Stimulated activated naive CD8-positive, alpha-beta T cell treated with anti-CD3 and anti-CD28 coated beads, Interleukin-15, Interleukin-2, amounts not matched to agents 100 ng/mL and 50 ng/mL, for 24 hours (primary cell): ENCODE measurements around the gene KCNF1.

Source experiments
- H3K27ac Mint-ChIP-seq: one replicate; pipeline ENCODE4 v1.8.0; 2021; ENCODE audit warnings: mild to moderate bottlenecking, mixed read lengths
- H3K27me3 Mint-ChIP-seq: one replicate; pipeline ENCODE4 v1.8.0; 2021; ENCODE audit warnings: mixed read lengths
- H3K36me3 Mint-ChIP-seq: one replicate; pipeline ENCODE4 v1.8.0; 2021; ENCODE audit warnings: low read depth, mixed read lengths
- H3K4me1 Mint-ChIP-seq: one replicate; pipeline ENCODE4 v1.8.0; 2021; ENCODE audit warnings: low read depth, mixed read lengths
- H3K4me3 Mint-ChIP-seq: one replicate; pipeline ENCODE4 v1.8.0; 2021; ENCODE audit warnings: mild to moderate bottlenecking, mixed read lengths
- H3K9me3 Mint-ChIP-seq: one replicate; pipeline ENCODE4 v1.8.0; 2021; ENCODE audit warnings: mixed read lengths

The KCNF1 gene

GRCh38 chr2:10911291-10912075, at the start of gene KCNF1:
TSS of gene KCNF1 (plus strand) at chr2:10911934. CDS start at chr2:10912427, 493 bp downstream.
- H3K36me3 Mint-ChIP-seq = no peaks in the 10 kb centered on the region
- no peak within 1 kb of the TSS for H3K4me3 Mint-ChIP-seq
- peaks cover 29% of the 10 kb centered on the region for H3K27me3 Mint-ChIP-seq

GRCh38 chr2:10862330-10862729, 49.4 kb upstream of the KCNF1 start:
- no peaks in the 10 kb centered on the region for H3K9me3 Mint-ChIP-seq
- H3K36me3 Mint-ChIP-seq = no peaks in the 10 kb centered on the region
- peaks cover 21% of the 10 kb centered on the region for H3K27me3 Mint-ChIP-seq
- peaks cover 15% of the 10 kb centered on the region for H3K4me1 Mint-ChIP-seq
- H3K4me3 Mint-ChIP-seq = no peak overlapping the region
- H3K27ac Mint-ChIP-seq = no peak overlapping the region

More at GRCh38 chr2:10911291-10912075, at the start of gene KCNF1:
- H3K27ac Mint-ChIP-seq = no peak within 1 kb of the TSS
- H3K4me1 Mint-ChIP-seq = no peaks in the 10 kb centered on the region
- no peaks in the 10 kb centered on the region for H3K9me3 Mint-ChIP-seq

GRCh38 chr2:10863047-10863446, 48.7 kb upstream of the KCNF1 start:
- H3K4me1 Mint-ChIP-seq = peaks cover 15% of the 10 kb centered on the region
- H3K36me3 Mint-ChIP-seq = no peaks in the 10 kb centered on the region
- H3K9me3 Mint-ChIP-seq = no peaks in the 10 kb centered on the region
- no peak overlapping the region for H3K4me3 Mint-ChIP-seq
- no peak overlapping the region for H3K27ac Mint-ChIP-seq
- H3K27me3 Mint-ChIP-seq = peaks cover 21% of the 10 kb centered on the region

- Mint-ChIP-seq H3K4me3 (no peak overlapping the region), H3K9me3 (no peaks in the 10 kb centered on the region), H3K36me3 (no peaks in the 10 kb centered on the region), H3K27ac (no peak overlapping the region), H3K27me3 (peaks cover 21% of the 10 kb centered on the region), H3K4me1 (peaks cover 15% of the 10 kb centered on the region)
Measured at GRCh38 chr2:10863837-10864236, 47.9 kb upstream of the KCNF1 start.

GRCh38 chr2:10864251-10864650, 47.5 kb upstream of the KCNF1 start:
- H3K4me1 Mint-ChIP-seq = peaks cover 15% of the 10 kb centered on the region
- H3K27me3 Mint-ChIP-seq = peaks cover 21% of the 10 kb centered on the region
- H3K36me3 Mint-ChIP-seq = no peaks in the 10 kb centered on the region
- no peak overlapping the region for H3K4me3 Mint-ChIP-seq
- H3K9me3 Mint-ChIP-seq = no peaks in the 10 kb centered on the region
- H3K27ac Mint-ChIP-seq = no peak overlapping the region

GRCh38 chr2:10864861-10865636, 46.7 kb upstream of the KCNF1 start:
- H3K9me3 Mint-ChIP-seq = no peaks in the 10 kb centered on the region
- no peak overlapping the region for H3K27ac Mint-ChIP-seq
- H3K4me3 Mint-ChIP-seq = no peak overlapping the region
- H3K27me3 Mint-ChIP-seq = peaks cover 21% of the 10 kb centered on the region
- no peaks in the 10 kb centered on the region for H3K36me3 Mint-ChIP-seq
- peaks cover 15% of the 10 kb centered on the region for H3K4me1 Mint-ChIP-seq

- Mint-ChIP-seq H3K27ac (no peak overlapping the region), H3K4me3 (no peak overlapping the region), H3K9me3 (no peaks in the 10 kb centered on the region), H3K36me3 (no peaks in the 10 kb centered on the region), H3K27me3 (peaks cover 21% of the 10 kb centered on the region), H3K4me1 (peaks cover 15% of the 10 kb centered on the region)
Measured at GRCh38 chr2:10865841-10866240, 45.9 kb upstream of the KCNF1 start.

- H3K9me3 Mint-ChIP-seq = peaks cover 6% of the 10 kb centered on the region
- no peak overlapping the region for H3K27ac Mint-ChIP-seq
- H3K36me3 Mint-ChIP-seq = no peaks in the 10 kb centered on the region
- H3K4me1 Mint-ChIP-seq = peaks cover 15% of the 10 kb centered on the region
- H3K27me3 Mint-ChIP-seq = peaks cover 17% of the 10 kb centered on the region
- H3K4me3 Mint-ChIP-seq = no peak overlapping the region
Measured at GRCh38 chr2:10867692-10868420, 43.9 kb upstream of the KCNF1 start.

- H3K4me1 Mint-ChIP-seq = peaks cover 15% of the 10 kb centered on the region
- no peaks in the 10 kb centered on the region for H3K36me3 Mint-ChIP-seq
- no peak overlapping the region for H3K27ac Mint-ChIP-seq
- peaks cover 6% of the 10 kb centered on the region for H3K9me3 Mint-ChIP-seq
- H3K27me3 Mint-ChIP-seq = peaks cover 17% of the 10 kb centered on the region
- no peak overlapping the region for H3K4me3 Mint-ChIP-seq
Measured at GRCh38 chr2:10868465-10869314, 43.0 kb upstream of the KCNF1 start.

GRCh38 chr2:10871978-10872377, 39.8 kb upstream of the KCNF1 start:
- Mint-ChIP-seq H3K27ac (no peak overlapping the region), H3K27me3 (peaks cover 6% of the 10 kb centered on the region), H3K9me3 (peaks cover 6% of the 10 kb centered on the region), H3K4me3 (no peak overlapping the region), H3K4me1 (no peaks in the 10 kb centered on the region), H3K36me3 (no peaks in the 10 kb centered on the region)

GRCh38 chr2:10873171-10873570, 38.6 kb upstream of the KCNF1 start:
- H3K36me3 Mint-ChIP-seq = no peaks in the 10 kb centered on the region
- no peaks in the 10 kb centered on the region for H3K4me1 Mint-ChIP-seq
- H3K9me3 Mint-ChIP-seq = peaks cover 6% of the 10 kb centered on the region
- peaks cover 14% of the 10 kb centered on the region for H3K27me3 Mint-ChIP-seq
- H3K27ac Mint-ChIP-seq = no peak overlapping the region
- H3K4me3 Mint-ChIP-seq = no peak overlapping the region

GRCh38 chr2:10873790-10874437, 37.8 kb upstream of the KCNF1 start:
- Mint-ChIP-seq H3K27ac (no peak overlapping the region), H3K9me3 (peaks cover 6% of the 10 kb centered on the region), H3K27me3 (peaks cover 17% of the 10 kb centered on the region), H3K4me1 (no peaks in the 10 kb centered on the region), H3K4me3 (no peak overlapping the region), H3K36me3 (no peaks in the 10 kb centered on the region)

GRCh38 chr2:10875126-10875525, 36.6 kb upstream of the KCNF1 start:
- no peaks in the 10 kb centered on the region for H3K4me1 Mint-ChIP-seq
- H3K9me3 Mint-ChIP-seq = peaks cover 6% of the 10 kb centered on the region
- H3K36me3 Mint-ChIP-seq = no peaks in the 10 kb centered on the region
- no peak overlapping the region for H3K27ac Mint-ChIP-seq
- peaks cover 17% of the 10 kb centered on the region for H3K27me3 Mint-ChIP-seq
- H3K4me3 Mint-ChIP-seq = no peak overlapping the region

GRCh38 chr2:10876394-10876793, 35.3 kb upstream of the KCNF1 start:
- no peak overlapping the region for H3K27ac Mint-ChIP-seq
- no peak overlapping the region for H3K4me3 Mint-ChIP-seq
- H3K4me1 Mint-ChIP-seq = no peaks in the 10 kb centered on the region
- no peaks in the 10 kb centered on the region for H3K36me3 Mint-ChIP-seq
- peaks cover 6% of the 10 kb centered on the region for H3K9me3 Mint-ChIP-seq
- peaks cover 17% of the 10 kb centered on the region for H3K27me3 Mint-ChIP-seq
